Caki2 (cell line): ENCODE measurements around the gene TAS2R31. TPM values are rescaled to one million over a fixed set of nuclear protein-coding genes. Genes with fewer than 3 reads are reported as not detected.
"Not testable (repeated sequence)": the region's sequence is repeated elsewhere in the genome, so short reads cannot be mapped to it uniquely, and the experiment has no call there.

Experiments used
- DNase-seq: peaks from one replicate; pipeline ENCODE4 v3.0.0-alpha.2; 2015; ENCODE audit warnings: low read depth
- in situ Hi-C: cut with HindIII; loops from 2 replicates; pipeline ENCODE4 v1.10.0; 2016; ENCODE audit warnings: low sequenced_read_pairs, low pct_unique_long_range_greater_than_20kb, mixed read lengths
- total RNA-seq: library from RNA; depleted of rRNA; stranded (reverse); fragments of >200 nt; shearing (Covaris generic); gene quantifications from 2 replicates; pipeline ENCODE4 v1.2.3, GENCODE V29; 2014; ENCODE audit warnings: low replicate concordance; rRNA removed

The TAS2R31 gene, protein sequence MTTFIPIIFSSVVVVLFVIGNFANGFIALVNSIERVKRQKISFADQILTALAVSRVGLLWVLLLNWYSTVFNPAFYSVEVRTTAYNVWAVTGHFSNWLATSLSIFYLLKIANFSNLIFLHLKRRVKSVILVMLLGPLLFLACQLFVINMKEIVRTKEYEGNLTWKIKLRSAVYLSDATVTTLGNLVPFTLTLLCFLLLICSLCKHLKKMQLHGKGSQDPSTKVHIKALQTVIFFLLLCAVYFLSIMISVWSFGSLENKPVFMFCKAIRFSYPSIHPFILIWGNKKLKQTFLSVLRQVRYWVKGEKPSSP
- total RNA-seq = 0.37 TPM in 1 of 2 replicates, not detected in the other

DNA sequence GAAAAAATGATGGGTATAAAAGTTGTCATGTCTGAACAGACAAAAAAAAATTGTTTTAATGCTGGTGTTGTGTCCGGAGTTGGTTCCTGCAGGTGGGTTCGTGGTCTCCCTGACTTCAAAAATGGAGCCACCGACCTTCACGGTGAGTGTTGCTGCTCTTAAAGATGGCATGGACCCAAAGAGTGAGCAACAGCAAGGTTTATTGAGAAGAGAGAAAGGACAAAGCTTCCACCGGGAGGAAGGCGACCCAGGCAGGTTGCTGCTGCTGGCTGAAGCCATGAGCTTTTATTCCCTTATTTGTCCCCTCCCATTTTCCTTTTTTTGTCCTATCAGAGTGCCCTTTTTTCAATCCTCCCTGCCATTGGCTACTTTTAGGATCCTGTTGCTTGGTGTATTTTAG, at the start of gene TAS2R31:
TSS of gene TAS2R31 (minus strand) at position 101 of the 400 bp plus-strand sequence. CDS start at position 29, 72 bp downstream.
- DNase-seq = no peak
- in situ Hi-C loops = no loop called here

DNA sequence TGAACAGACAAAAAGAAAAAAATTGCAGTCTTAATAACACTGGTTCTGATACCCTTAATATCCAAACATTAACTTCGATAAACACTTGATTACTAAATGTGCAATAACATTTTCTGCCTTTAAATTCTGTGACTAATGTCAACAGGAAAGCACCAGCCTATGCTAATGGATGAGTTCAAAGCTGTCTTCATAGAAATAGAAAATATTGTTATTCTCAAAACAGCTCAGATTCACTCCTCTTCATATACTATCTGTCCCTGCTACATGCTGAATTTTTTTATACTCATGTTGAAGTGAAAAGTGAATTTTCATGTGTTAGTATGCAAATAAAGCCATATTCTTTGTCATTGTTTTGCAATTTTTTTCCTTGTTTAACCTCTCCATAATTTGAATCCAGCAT, 47.0 kb upstream of the TAS2R31 start:
- in situ Hi-C loops = no loop called here
- no peak for DNase-seq

DNA sequence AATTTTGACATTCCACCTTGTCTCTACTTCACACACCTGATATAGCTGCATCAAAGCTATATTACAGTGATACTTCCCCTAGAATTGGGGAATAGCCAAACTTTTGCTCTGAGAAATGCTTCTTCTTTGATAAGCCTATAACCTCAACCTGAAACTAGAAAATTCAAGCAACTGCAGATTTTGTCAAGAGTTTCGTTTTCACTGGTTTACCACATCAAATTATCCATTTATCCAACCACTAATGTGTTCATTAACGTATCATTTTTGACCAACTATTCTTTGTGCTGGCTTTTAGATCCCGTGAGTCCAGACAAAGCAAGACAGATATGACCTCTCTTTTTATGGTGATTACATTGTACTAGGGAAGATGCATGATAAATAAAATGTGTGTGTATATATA, 44.4 kb upstream of the TAS2R31 start:
- no peak for DNase-seq
- in situ Hi-C loops = no loop called here

DNA sequence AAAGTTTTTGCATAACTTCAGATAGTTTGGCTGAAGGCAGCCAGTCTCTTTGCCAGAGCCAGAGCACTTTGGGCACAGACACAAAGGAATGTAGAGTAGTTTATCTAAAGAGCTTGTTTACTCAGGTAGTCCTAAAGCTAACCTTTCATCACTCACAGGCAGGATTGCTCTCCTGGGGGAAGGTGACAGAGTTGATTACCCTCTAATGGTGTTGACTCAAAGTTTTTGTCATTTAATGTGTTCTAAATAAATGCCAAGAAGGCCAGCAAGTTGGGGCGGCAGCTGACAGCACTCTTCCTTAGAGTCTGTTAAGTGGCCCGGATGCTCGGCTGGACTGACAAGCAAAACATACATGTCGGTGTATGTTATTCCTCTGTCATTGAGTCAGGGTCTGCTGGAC, 40.2 kb upstream of the TAS2R31 start:
- no peak for DNase-seq
- in situ Hi-C loops = no loop called here

DNA sequence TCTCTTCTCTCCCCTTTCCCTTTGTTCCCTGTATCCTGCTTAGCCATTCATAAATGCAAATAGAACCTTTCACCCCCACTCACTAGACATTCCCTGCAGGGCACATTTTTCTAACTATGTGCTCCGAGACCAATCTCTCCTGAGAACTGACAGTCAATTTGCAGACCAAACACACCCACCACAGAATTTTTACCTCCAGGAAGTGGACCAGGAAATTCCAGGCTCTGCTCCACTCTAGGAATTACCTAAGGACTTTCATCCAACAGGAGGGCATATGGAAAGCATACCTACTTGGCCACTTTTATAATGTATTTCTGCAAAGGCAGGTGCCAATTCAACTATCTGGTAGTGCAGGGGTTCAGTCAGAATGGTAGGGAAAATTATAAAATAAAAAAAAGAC, 39.8 kb upstream of the TAS2R31 start:
- in situ Hi-C loops = no loop called here
- DNase-seq = no peak

DNA sequence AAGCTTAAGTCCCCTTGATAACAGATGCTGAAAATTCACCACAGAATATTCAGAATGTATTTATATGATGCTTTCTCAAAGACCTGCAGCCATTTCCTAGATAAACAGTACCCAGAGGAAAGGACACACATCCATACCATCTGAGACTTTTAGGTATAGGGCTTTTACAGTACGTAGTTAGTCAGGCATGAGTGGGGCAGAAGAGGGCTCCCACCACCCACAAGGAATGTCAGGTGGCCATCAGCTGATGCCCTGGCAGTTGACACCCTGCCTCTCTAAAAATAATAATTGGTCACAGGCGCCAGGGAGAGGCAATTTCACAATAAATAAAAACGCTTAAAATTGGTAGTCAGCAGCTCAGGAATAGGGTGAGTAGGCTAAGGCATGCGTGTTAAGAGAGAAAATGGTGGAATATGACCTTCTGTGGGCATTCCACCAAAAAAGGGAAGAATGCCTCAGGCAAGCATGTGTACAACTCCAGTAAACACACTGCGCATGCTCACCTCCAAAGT, 38.7 kb upstream of the TAS2R31 start:
- in situ Hi-C loops = no loop called here
- DNase-seq = no peak

DNA sequence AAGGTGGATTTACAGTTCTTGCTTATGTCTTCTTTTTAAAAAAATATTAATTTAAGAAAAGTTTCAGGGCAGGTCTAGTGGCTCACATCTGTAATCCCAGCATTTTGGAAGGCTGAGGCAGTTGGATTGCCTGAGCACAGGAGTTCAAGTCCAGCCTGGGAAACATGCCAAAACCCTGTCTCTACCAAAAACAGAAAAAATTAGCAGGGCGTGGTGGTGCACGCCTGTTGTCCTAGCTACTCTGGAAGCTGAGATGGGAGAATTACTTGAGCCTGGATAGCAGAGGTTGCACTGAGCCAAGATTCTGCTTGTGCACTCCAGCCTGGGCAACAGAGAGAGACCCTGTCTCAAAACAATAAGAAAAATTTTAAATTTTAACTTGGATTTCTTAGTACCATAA, 36.3 kb upstream of the TAS2R31 start:
- no peak for DNase-seq
- in situ Hi-C loops = no loop called here

DNA sequence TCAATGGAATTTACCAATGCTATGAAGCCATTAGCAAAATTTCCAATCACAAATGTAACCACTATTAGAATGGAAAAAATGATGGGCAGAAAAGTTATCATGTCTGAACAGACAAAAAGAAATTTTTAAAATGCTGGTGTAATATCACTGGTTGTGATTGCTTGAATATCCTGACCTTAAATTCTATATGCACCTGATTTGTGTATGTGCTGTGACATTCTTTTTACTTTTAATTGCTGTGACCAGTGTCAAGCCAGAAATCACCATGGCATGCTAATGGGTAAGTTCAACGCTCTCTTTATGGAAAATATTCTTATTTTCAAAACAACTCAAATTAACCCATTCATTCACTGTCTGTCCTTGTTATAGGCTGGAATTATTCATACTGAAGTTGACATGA, 31.0 kb upstream of the TAS2R31 start, which contains the start of gene TAS2R46:
TSS of gene TAS2R46 (minus strand) at position 101 of the 400 bp plus-strand sequence. CDS start at position 101, 0 bp downstream.
- in situ Hi-C loops, DNase-seq: not testable (repeated sequence)

DNA sequence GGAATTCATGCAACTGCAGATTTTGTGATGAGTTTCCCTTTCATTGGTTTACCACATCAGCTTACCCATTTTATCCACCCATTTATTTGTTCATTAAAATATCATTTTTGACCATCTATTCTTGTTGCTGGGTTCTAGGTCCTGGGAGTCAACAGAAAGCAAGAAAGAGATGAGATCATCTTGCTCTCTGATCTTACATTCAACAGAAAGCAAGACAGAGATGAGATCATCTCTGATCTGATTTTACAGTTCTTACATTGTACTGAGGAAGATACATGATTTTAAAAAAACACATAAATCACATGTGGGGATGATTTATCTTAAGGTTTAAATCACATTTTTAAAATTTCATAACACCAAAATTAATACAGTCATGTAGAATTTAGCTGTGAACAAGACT, 28.6 kb upstream of the TAS2R31 start:
- DNase-seq = no peak
- in situ Hi-C loops = no loop called here

DNA sequence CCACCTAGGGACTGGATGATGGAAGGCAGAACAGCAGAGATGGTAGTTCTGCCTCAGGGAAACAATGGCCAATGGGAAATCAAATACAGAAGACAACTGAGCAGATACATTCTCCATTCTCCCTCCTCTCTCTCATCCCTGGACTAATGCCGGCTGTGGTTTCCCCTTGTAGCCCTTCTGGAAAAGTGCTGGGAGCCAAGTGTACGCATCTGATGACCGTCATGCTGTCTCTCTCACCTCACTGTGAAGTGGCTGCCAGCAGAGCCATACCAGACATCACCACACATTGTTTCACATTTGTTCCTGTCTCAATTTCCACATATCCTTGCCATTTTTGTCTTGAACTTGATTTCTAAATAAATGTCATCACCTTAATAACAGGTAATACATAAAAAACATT, 27.8 kb upstream of the TAS2R31 start:
- in situ Hi-C loops = no loop called here
- no peak for DNase-seq

DNA sequence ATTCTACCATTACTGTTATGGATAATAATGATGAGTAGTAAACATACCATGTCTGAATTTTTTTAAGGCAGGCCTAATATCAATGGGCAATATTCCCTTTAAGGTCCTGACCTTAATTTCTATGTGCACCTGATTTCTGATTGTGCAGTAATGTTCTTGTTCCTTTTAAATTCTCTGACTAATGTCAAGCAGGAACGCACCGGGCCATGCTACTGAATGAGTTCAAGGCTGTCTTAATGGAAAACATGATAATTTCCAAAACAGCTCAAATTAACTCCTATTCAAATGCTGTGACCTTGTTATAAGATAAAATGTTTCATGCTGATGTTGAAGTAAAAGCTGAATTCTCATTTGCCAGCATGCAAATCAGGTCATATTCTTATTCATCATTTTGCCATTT, 24.1 kb upstream of the TAS2R31 start:
- in situ Hi-C loops = no loop called here
- no peak for DNase-seq

DNA sequence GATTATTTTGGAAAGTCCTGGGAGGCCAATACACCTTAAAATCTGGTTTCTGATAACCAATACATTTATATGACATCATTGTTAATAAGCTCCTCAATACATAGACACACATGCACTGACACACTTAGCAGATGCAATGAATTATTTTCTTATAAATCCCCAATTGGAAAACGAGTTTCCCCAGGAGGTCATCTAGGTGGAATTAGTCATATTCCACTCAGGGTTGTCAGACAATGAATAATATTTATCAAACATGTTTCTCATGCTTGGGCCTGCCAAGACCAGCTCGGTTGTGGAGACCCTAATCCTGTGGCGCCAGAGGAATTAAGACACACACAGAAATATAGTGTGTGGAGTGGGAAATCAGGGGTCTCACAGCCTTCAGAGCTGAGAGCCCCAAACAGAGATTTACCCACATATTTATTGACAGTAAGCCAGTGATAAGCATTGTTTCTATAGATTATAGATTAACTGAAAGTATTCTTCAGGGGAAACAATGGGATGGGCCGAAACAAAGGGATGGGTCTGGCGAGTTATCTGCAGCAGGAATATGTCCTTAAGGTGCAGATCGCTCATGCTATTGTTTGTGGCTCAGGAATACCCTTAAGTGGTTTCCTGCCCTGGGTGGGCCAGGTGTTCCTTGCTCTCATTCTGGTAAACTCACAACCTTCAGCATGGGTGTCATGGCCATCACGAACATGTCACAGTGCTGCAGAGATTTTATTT, 18.8 kb upstream of the TAS2R31 start:
- DNase-seq, in situ Hi-C loops: not testable (repeated sequence)

DNA sequence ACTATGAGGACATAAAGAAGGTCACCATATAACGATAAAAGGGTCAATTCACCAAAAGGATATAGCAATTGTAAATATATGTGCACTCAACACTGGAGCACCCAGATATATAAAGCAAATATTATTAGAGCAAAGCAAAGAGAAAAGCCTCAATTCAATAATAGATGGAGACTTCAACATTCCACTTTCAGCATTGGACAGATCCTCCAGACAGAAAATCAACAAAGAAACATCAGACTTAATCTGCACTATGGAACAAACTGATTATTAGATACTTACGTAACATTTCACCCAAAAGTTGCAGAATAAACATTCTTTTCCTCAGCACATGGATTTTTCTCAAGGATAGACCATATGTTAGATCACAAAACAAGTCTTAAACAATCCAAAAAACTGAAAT, 10.2 kb upstream of the TAS2R31 start:
- DNase-seq, in situ Hi-C loops: not testable (repeated sequence)

DNA sequence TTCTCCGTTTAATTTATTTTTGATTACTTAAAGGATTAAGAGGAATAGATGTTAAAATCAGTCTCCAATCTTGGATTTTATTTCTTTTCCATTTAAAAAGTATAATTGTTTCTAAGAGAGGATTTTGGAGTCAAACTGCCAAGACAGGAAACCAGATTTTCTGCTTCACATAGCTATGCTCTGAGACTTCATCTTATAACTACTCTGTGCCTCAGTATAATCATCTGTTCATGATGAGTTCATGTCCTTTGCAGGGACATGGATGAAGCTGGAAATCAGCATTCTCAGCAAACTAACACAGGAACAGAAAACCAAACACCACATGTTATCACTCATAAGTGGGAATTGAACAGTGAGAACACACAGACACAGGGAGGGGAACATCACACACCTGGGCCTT, 9.0 kb upstream of the TAS2R31 start:
- in situ Hi-C loops = no loop called here
- no peak for DNase-seq

DNA sequence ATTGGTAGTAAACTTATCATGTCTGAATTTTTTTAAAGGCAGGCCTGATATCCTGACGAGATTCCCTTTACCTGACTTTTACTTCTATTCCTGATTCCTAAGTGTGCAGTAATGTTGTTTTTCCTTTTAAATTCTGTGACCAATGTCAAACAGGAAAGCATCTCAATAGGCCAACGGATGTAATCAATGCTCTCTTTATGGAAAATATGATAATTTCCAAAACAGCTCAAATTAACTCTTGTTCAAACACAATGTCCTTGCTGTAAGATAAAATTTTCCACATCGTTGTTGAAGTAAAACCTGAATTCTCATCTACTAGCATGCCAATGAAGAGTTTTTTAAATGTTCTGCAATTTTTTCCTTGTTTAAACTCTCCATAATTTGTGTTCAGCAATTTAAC, 8.0 kb upstream of the TAS2R31 start:
- DNase-seq = no peak
- in situ Hi-C loops = no loop called here

DNA sequence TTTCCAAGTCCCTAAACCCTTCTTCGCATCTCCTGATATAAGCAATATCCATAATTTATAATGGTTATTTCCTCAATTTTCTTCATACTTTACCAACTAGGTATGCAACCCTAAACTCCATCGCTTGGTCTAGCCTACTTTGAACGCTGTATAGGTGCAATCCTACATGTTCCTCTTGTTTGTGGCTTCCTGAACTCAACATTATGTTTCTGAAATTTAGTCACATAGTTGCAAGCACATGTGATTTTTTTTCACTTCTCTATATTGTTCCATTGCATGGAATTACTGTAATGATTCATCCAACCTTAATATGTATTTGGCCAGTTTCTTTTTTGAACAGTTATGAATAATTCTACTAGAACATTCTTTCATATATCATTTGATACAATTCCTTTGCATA, 2.8 kb upstream of the TAS2R31 start:
- in situ Hi-C loops, DNase-seq: not testable (repeated sequence)

DNA sequence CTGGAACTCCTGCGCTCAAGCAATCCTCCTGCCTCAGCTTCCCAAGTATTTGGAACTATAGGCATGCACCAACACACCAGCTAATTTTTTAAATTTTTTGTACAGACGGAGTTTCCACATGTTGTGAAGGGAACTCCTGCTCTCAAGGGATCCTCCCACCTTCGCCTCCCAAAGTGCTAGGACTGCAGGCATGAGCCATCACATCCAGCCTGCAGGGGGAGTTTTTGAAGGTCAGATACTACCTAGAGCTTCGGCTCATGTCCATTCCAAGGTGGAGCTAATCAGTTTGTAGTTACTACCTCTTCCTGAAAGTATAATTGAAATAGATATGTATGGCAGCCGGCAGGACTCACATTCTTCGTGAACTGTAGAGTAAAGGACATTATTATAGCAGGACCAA, 5.1 kb downstream of the TAS2R31 start:
- DNase-seq = no peak

DNA sequence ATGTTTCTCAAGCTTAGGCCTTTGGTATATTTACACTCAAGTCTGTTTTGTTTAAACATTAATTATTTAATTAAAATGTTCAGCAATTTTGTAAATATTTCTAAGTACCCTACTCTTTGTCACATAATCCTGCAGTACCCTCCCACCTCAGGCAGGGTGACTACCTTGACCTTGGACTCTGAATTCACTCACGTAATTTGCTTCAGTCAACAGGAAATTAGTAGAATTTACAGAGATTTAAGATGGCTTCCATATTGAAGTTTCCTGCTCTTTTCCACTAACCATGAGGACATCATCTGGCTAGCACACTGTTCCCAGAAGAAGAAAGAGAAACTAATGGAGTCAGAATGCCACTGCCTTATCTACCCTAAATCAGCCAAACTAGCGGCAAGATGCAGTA, 7.8 kb downstream of the TAS2R31 start:
- in situ Hi-C loops = no loop called here
- DNase-seq = no peak

More for the DNA sequence above, 5.1 kb downstream of the TAS2R31 start:
- in situ Hi-C loops = no loop called here

DNA sequence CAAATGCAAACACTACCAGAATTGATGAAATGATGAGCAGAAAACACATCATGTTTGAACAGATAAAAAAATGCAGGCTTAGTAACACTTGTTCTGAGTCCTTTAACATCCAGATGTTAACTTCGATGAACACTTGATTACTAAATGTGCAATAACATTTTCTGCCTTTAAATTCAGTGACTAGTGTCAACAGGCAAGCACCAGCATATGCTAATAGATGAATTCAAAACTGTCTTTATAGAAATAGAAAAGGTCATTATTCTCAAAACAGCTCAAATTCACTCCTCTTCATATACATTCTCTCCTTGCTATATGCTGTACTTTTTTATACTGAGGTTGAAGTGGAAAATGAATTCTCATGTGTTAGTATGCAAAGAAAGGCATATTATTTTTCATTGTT, 8.7 kb downstream of the TAS2R31 start, which contains the start of gene TAS2R19:
TSS of gene TAS2R19 (minus strand) at position 101 of the 400 bp plus-strand sequence. CDS start at position 52, 49 bp downstream.
- in situ Hi-C loops = no loop called here
- DNase-seq = no peak
